CD4-positive, alpha-beta T cell (primary cell): ENCODE data around the gene NAB1. TPM values are rescaled to one million over a fixed set of nuclear protein-coding genes. Genes with fewer than 3 reads are reported as not detected.

ENCODE experiments used
- ATAC-seq: fragments of 200-7000 bp; cut with Tn5 transposase; one replicate; pipeline ENCODE4 v1.10.0; 2022; ENCODE audit warnings: mild to moderate bottlenecking; ENCODE audit not compliant: poor library complexity
- CTCF ChIA-PET: fragments of 350-600 bp; sonication (Branson Sonifier 250); formaldehyde crosslinking; loops from one replicate; lab custom pipeline; 2021; ENCODE audit warnings: antibody characterized with exemption, inconsistent platforms; lab: Charles Lee
- POLR2A ChIA-PET: fragments of 350-600 bp; sonication (Branson Sonifier 250); formaldehyde crosslinking; loops from one replicate; lab custom pipeline; 2021; ENCODE audit warnings: antibody characterized with exemption, inconsistent platforms; lab: Charles Lee
- DNase-seq, 14 experiments: peaks; one replicate each; pipeline ENCODE4 v3.0.0-alpha.2; 2013 to 2020; ENCODE audit warnings: mixed read lengths in 2 of 14
- H3K27ac ChIP-seq, 2 donors: one replicate each; pipeline versions ENCODE4 v1.5.1 to v1.7.0; 2013; ENCODE audit warnings: low read length in 2 of 2, low read depth in 1 of 2, mild to moderate bottlenecking in 1 of 2
- H3K27me3 ChIP-seq, 2 experiments: 1 replicate in 1 of 2; 2 replicates in 1 of 2; pipeline versions ENCODE4 v1.6.1 to v1.7.0; 2013; ENCODE audit warnings: low read length in 2 of 2, control low read depth in 1 of 2, mild to moderate bottlenecking in 1 of 2, moderate library complexity in 1 of 2; ENCODE audit not compliant: insufficient read depth in 2 of 2, control insufficient read depth in 1 of 2
- H3K36me3 ChIP-seq: one replicate; pipeline ENCODE4 v1.6.1; 2013; ENCODE audit warnings: low read length, control low read depth; ENCODE audit not compliant: insufficient read depth
- H3K4me1 ChIP-seq: one replicate; pipeline ENCODE4 v1.6.1; 2013; ENCODE audit warnings: low read length, control low read depth; ENCODE audit not compliant: insufficient read depth
- H3K4me3 ChIP-seq: one replicate; pipeline ENCODE4 v1.5.1; 2013; ENCODE audit warnings: mild to moderate bottlenecking, low read length, moderate library complexity
- H3K9me3 ChIP-seq, 2 experiments: 1 replicate in 1 of 2; 2 replicates in 1 of 2; pipeline versions ENCODE4 v1.6.1 to v1.7.0; 2013; ENCODE audit warnings: low read length in 2 of 2, mild to moderate bottlenecking in 2 of 2, control low read depth in 1 of 2, moderate library complexity in 1 of 2; ENCODE audit not compliant: control insufficient read depth in 1 of 2, insufficient read depth in 1 of 2
- H3K27ac Mint-ChIP-seq: one replicate; pipeline ENCODE4 v1.8.0; 2020; ENCODE audit warnings: mixed read lengths
- H3K27me3 Mint-ChIP-seq: one replicate; pipeline ENCODE4 v1.8.0; 2021; ENCODE audit warnings: mixed read lengths
- H3K36me3 Mint-ChIP-seq: one replicate; pipeline ENCODE4 v1.8.0; 2021; ENCODE audit warnings: low read depth, mixed read lengths
- H3K4me1 Mint-ChIP-seq: one replicate; pipeline ENCODE4 v1.8.0; 2021; ENCODE audit warnings: low read depth, mixed read lengths
- H3K4me3 Mint-ChIP-seq: one replicate; pipeline ENCODE4 v1.8.0; 2020; ENCODE audit warnings: mild to moderate bottlenecking, mixed read lengths
- H3K9me3 Mint-ChIP-seq: one replicate; pipeline ENCODE4 v1.8.0; 2020; ENCODE audit warnings: mixed read lengths
- intact Hi-C, 2 experiments: fragments of 100-400 bp; cut with DNase I in 1 of 2; cut with micrococcal nuclease in 1 of 2; formaldehyde crosslinking; loops; one replicate each; pipeline versions ENCODE4 v1.15.1 to v1.9.0; 2023 to 2025; cut with DNase I, micrococcal nuclease
- total RNA-seq, 174 experiments: library from RNA in 2 of 174; stranded (reverse) in 2 of 174; gene quantifications; one replicate each; pipeline ENCODE4 v1.2.3 and lab custom pipeline; 2021 to 2026
- TF ChIP-seq, protein P1 (sequence below): fragments of 200-600 bp; IDR thresholded peaks from one replicate; pipeline ENCODE4 v1.8.0; 2022; ENCODE audit warnings: antibody characterized with exemption, mild to moderate bottlenecking

The NAB1 gene
- total RNA-seq, 2 experiments from 2014 or later = 20.0 to 21.1 TPM

DNA sequence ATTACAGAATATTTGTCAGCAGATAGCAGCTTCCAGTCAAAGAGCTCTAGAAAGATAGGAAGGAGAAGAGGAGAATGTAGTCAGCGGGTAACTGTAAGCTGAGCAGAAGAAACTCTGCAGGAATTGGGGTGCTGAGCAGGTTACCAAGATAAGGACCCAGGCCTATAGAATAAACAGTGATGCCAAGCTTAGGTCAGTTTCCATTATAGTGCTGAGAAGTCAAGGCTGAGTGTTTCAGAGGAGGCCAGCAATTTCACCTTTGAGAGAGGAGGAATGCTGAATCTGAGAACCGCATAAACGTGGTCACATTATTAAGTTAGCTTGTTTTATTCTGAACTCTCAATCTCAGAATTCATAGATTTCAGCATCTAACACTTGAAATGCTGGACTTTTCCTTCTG lies 13.9 kb downstream of the NAB1 start:
- H3K4me3 Mint-ChIP-seq = no peak overlapping the region
- ChIA-PET POLR2A (interaction anchor here (0.8 to 1.8 kb wide), 6 partner anchors 10 to 217 kb away, joined by 3 to 7 read pairs (median 4); no protein-coding TSS in a partner anchor), CTCF (interaction anchor here (1.5 to 2.4 kb wide), 2 partner anchors 10 to 18 kb away, joined by 5 to 8 read pairs; no protein-coding TSS in a partner anchor)
- no peaks in the 10 kb centered on the region for H3K27me3 ChIP-seq
- H3K4me1 Mint-ChIP-seq = peaks cover 66% of the 10 kb centered on the region
- peaks cover 21% of the 10 kb centered on the region for H3K36me3 ChIP-seq
- peaks cover 0 to 3% of the 10 kb centered on the region in 2 experiments for H3K9me3 ChIP-seq
- H3K4me1 ChIP-seq = peaks cover 5% of the 10 kb centered on the region
- H3K4me3 ChIP-seq = no peak overlapping the region
- peaks cover 33% of the 10 kb centered on the region for H3K36me3 Mint-ChIP-seq
- no peaks in the 10 kb centered on the region for H3K9me3 Mint-ChIP-seq
- H3K27ac ChIP-seq = no peak overlapping the region
- TF ChIP-seq, protein P1, sequence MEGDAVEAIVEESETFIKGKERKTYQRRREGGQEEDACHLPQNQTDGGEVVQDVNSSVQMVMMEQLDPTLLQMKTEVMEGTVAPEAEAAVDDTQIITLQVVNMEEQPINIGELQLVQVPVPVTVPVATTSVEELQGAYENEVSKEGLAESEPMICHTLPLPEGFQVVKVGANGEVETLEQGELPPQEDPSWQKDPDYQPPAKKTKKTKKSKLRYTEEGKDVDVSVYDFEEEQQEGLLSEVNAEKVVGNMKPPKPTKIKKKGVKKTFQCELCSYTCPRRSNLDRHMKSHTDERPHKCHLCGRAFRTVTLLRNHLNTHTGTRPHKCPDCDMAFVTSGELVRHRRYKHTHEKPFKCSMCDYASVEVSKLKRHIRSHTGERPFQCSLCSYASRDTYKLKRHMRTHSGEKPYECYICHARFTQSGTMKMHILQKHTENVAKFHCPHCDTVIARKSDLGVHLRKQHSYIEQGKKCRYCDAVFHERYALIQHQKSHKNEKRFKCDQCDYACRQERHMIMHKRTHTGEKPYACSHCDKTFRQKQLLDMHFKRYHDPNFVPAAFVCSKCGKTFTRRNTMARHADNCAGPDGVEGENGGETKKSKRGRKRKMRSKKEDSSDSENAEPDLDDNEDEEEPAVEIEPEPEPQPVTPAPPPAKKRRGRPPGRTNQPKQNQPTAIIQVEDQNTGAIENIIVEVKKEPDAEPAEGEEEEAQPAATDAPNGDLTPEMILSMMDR = no peak
- intact Hi-C loops = no loop called here
- no peaks in the 10 kb centered on the region for H3K27me3 Mint-ChIP-seq
- DNase-seq (no peak), ATAC-seq (no peak)
- H3K27ac Mint-ChIP-seq = peak overlapping the region; percentile 1

DNA sequence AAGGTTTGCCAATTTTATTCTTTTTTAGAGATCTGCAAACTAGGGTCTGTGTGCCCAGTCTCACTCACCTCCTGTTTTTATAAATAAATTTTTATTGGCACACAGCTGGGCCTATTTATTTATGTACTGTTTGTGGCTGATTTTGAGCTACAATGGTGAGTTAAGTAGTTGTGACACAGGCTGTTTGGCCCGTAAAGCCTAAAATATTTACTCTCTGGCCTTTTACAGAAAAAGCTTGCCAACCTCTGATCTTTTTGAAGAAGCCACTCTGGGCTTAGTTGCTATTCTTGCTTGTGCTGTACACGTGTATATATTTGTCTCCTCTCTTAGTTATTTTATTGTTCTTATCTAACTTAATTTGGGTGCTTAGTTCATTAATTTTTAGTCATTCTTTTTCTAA lies 14.5 kb downstream of the NAB1 start:
- ChIA-PET POLR2A (interaction anchor here (0.8 to 1.8 kb wide), 5 partner anchors 11 to 130 kb away, joined by 3 to 7 read pairs (median 4); no protein-coding TSS in a partner anchor), CTCF (interaction anchor here (1.4 to 2.4 kb wide), 3 partner anchors 11 to 27 kb away, joined by 4 to 8 read pairs (median 5); no protein-coding TSS in a partner anchor)
- no peak overlapping the region for H3K27ac ChIP-seq
- H3K4me3 Mint-ChIP-seq = no peak overlapping the region
- DNase-seq = no peak
- no peak for ATAC-seq
- H3K36me3 ChIP-seq = peaks cover 21% of the 10 kb centered on the region
- H3K9me3 ChIP-seq = peaks cover 0 to 3% of the 10 kb centered on the region in 2 experiments
- H3K9me3 Mint-ChIP-seq = no peaks in the 10 kb centered on the region
- peaks cover 60% of the 10 kb centered on the region for H3K4me1 Mint-ChIP-seq
- intact Hi-C loops = no loop called here
- TF ChIP-seq, protein P1 = no peak
- no peaks in the 10 kb centered on the region for H3K27me3 Mint-ChIP-seq
- no peak overlapping the region for H3K4me3 ChIP-seq
- peaks cover 5% of the 10 kb centered on the region for H3K4me1 ChIP-seq
- peaks cover 36% of the 10 kb centered on the region for H3K36me3 Mint-ChIP-seq
- no peaks in the 10 kb centered on the region for H3K27me3 ChIP-seq
- no peak overlapping the region for H3K27ac Mint-ChIP-seq

DNA sequence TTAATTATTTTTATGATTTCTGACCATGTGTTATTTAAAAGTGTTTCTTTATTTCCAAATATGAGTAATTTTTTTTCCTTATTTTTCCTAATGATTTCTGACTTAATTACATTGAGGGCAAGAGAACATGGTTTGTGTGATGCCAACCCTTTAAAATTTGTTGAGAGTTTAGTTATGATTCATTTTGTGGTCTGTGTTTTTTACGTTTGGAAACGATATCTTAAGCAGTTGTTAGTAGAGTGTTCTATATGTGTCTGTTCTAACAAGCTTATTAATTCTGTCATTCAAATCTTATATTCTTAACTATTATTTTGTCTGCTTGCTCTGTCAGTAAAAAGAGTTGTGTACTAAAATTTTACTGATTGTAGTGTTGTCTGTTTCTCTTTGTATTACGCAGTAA lies 15.0 kb downstream of the NAB1 start:
- H3K9me3 ChIP-seq = peaks cover 0 to 3% of the 10 kb centered on the region in 2 experiments
- no peak overlapping the region for H3K4me3 Mint-ChIP-seq
- ChIA-PET POLR2A (interaction anchor here (0.6 to 1.8 kb wide), 5 partner anchors 11 to 257 kb away, joined by 3 to 7 read pairs (median 3); no protein-coding TSS in a partner anchor), CTCF (interaction anchor here (1.4 to 2.4 kb wide), 2 partner anchors 17 to 28 kb away, joined by 4 to 8 read pairs; no protein-coding TSS in a partner anchor)
- H3K27me3 ChIP-seq = no peaks in the 10 kb centered on the region
- DNase-seq (no peak), ATAC-seq (no peak)
- TF ChIP-seq, protein P1 = no peak
- H3K4me1 Mint-ChIP-seq = peaks cover 56% of the 10 kb centered on the region
- intact Hi-C loops = no loop called here
- H3K27me3 Mint-ChIP-seq = no peaks in the 10 kb centered on the region
- H3K9me3 Mint-ChIP-seq = no peaks in the 10 kb centered on the region
- peaks cover 40% of the 10 kb centered on the region for H3K36me3 Mint-ChIP-seq
- peaks cover 5% of the 10 kb centered on the region for H3K4me1 ChIP-seq
- H3K27ac Mint-ChIP-seq = no peak overlapping the region
- H3K36me3 ChIP-seq = peaks cover 21% of the 10 kb centered on the region
- no peak overlapping the region for H3K4me3 ChIP-seq
- H3K27ac ChIP-seq = no peak overlapping the region
